RPMI7951 (cell line): ENCODE data around the gene SHB. TPM values are rescaled to one million over a fixed set of nuclear protein-coding genes. Genes with fewer than 3 reads are reported as not detected.

ENCODE experiments used
- DNase-seq: peaks from one replicate; pipeline ENCODE4 v3.0.0-alpha.2; 2012; ENCODE audit warnings: low read depth
- total RNA-seq: library from RNA; depleted of rRNA; stranded (reverse); fragments of >200 nt; shearing (Covaris generic); gene quantifications from 2 replicates; pipeline ENCODE4 v1.2.3, GENCODE V29; 2014

Gene SHB
- total RNA-seq, 1 experiment from 2014 or later = 10.0 TPM

GRCh38 chr9:37935096-37935495 lies 133.9 kb downstream of the SHB start:
- DNase-seq = no peak

GRCh38 chr9:37931592-37931991 lies 137.4 kb downstream of the SHB start:
- DNase-seq = peak; percentile 66

GRCh38 chr9:37929441-37929895 lies 139.6 kb downstream of the SHB start:
- peak; percentile 96 for DNase-seq

- DNase-seq = no peak
These were observed 140.2 kb downstream of the SHB start for GRCh38 chr9:37928552-37929430.

GRCh38 chr9:37927601-37928551 lies 141.2 kb downstream of the SHB start:
- DNase-seq = no peak

DNA sequence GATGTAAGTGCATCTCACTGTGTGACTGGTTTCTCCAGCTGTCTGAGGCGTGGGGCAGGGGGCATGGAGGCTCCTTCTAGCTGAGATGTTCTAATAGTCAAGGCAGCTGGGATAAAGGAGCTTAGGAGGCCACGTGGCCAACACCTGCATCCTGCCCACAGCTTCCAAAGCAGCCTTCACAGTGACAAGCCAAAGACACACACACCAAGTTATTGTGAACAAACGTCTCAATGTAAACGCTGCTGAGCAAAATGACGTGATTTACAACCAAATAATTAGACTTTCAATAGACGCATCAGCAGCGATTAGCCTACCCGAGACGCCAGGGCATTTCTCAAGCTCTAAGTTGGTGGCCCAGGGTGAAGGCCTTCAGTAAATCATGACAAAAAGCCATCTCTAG lies 141.9 kb downstream of the SHB start:
- no peak for DNase-seq

DNA sequence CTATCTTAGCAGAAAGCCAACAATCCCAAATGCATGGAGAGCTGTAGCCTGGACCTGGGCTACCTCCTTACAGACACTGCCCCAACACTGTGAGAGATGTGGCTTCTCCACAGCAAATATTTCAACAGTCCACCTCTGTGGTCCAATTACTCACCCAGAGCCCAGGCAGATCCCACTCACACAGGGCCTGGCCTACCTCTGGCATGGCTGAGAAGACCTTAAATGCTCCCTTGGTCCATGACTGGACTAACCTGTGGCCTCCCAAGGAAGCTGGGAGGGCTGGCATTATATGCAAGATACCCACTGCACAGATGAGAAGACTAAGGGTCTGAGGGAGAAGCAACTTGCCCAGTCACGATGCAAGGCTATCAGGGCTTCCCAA lies 142.3 kb downstream of the SHB start:
- DNase-seq = peak; percentile 41

- DNase-seq = peak; percentile 71
These were observed 143.0 kb downstream of the SHB start for GRCh38 chr9:37925786-37926736.

DNA sequence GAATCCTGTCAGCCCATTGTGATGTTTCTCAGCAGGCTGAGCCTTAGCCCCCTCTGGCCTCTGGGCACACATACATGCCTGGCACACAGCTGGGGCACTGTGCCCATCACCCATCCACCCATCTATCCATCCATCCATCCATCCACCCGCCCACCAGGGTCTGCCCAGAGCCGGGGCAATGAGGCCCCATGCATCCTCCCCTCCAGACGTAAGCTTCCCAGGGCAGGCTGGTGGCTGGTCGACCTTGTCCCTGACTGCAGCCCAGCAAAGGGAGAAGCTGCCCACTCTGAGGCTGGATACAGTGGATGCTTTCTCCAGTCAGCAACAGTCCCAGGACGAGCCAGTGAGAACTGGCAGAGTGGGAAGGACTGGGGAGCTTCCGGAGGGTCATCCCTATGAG lies 144.0 kb downstream of the SHB start:
- DNase-seq = no peak

- DNase-seq = no peak
These were observed 144.5 kb downstream of the SHB start for GRCh38 chr9:37924538-37924937.

GRCh38 chr9:37923796-37924427 lies 145.1 kb downstream of the SHB start:
- no peak for DNase-seq

DNA sequence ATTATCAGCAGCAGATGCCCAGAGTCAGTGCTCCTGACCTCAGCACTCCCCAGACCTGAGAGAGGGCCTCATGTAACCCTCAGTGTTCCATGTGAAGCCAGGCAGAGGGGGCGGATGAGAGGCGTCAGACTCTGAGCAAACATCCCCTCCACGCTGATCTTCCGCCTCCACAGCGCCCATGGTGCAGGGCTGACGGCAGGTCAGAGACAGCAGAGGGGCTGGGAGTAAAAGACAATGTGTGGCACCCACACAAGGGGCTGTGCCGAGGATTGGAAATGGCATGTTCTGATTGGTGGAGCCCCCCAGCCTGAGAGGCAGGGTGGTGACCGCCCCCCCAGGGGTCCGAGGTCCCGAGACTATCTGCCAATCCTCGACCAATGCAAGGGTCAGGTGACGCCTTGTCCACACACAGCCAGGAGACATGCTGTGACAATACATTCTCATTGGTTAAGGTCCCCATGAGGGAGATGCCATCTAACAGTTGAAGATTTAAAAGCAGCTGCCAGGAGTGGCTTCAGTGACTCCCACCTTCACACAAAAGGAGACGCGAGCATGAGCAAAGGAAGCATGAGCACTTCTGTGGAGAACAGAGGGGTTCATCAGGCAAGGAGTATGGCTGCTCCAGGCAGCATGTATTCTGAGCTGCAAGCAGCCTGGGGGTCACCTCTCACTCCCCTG lies 145.8 kb downstream of the SHB start:
- DNase-seq = no peak

GRCh38 chr9:37922363-37923117 lies 146.5 kb downstream of the SHB start:
- DNase-seq = no peak

GRCh38 chr9:37921546-37922300 lies 147.3 kb downstream of the SHB start:
- no peak for DNase-seq

GRCh38 chr9:37921168-37921510 lies 147.9 kb downstream of the SHB start:
- no peak for DNase-seq

GRCh38 chr9:37920471-37921167 lies 148.4 kb downstream of the SHB start:
- no peak for DNase-seq

GRCh38 chr9:37919956-37920335 lies 149.1 kb downstream of the SHB start:
- DNase-seq = no peak

GRCh38 chr9:37919246-37919955 lies 149.6 kb downstream of the SHB start:
- no peak for DNase-seq
